ENCODE results near the gene SDCBP2.

DNA sequence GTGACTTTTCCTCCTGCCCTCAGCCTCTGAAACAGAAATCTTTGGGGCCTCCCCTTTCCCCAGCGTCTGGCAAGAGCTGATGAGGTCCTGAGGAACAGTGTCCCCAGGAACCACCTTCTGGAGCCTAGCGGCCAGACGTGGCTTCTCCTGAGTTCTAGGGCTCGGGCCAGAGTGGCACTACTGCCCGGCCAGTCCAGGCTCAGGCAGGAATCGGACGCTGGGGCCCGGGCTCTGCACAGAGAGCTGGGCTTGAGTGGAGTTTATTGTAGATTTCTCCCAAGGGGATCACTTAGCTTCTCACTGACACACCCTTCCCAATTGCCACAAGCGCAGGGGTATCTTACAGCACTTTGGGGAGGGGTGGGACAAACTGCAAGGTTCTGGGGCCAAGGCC lies 20.2 kb downstream of the SDCBP2 start:
- no peak for TF ChIP-seq FOXK2 (IDR thresholded peaks at IDR 0.05)
- TF ChIP-seq ZNF384 (IDR thresholded peaks at IDR 0.05), result no peak
- no peak for TF ChIP-seq ELF4 (IDR thresholded peaks at IDR 0.05)
- no peak for TF ChIP-seq HDGF (IDR thresholded peaks at IDR 0.05; ENCODE audit: borderline replicate concordance)
- TF ChIP-seq PKNOX1 (IDR thresholded peaks at IDR 0.05), result no peak
- no peak for TF ChIP-seq LEF1 (IDR thresholded peaks at IDR 0.05; ENCODE audit: borderline replicate concordance)
- TF ChIP-seq NFRKB (IDR thresholded peaks at IDR 0.05), result no peak
- no peak for TF ChIP-seq TARDBP (IDR thresholded peaks at IDR 0.05)
- no peak for TF ChIP-seq FOXM1 (IDR thresholded peaks at IDR 0.05; ENCODE audit: borderline replicate concordance)
- no peak for TF ChIP-seq FOXA1 (IDR thresholded peaks at IDR 0.05)
- TF ChIP-seq SUZ12 (IDR thresholded peaks at IDR 0.05), result no peak
- TF ChIP-seq SP1 (IDR thresholded peaks at IDR 0.05), result no peak
- TF ChIP-seq ARNT (IDR thresholded peaks at IDR 0.05), result no peak

All from HEK293T (cell line).